Endothelial cell of umbilical vein (primary cell): ENCODE data around the gene ZCCHC9. TPM values are rescaled to one million over a fixed set of nuclear protein-coding genes. Genes with fewer than 3 reads are reported as not detected.

ENCODE experiments used
- BruUV-seq: library from RNA; stranded (reverse); fragments of 400-500 nt; replicated peaks from 2 replicates; lab custom pipeline; 2021; lab: Mats Ljungman, UMichigan
- CTCF ChIA-PET: fragments of 300-600, 350-600 bp; sonication (Branson Sonifier 250); formaldehyde crosslinking; loops from one replicate; lab custom pipeline; 2021; ENCODE audit warnings: antibody characterized with exemption, inconsistent platforms; lab: Charles Lee
- POLR2A ChIA-PET: fragments of 300-600, 350-600 bp; sonication (Branson Sonifier 250); formaldehyde crosslinking; loops from one replicate; lab custom pipeline; 2021; ENCODE audit warnings: antibody characterized with exemption, inconsistent platforms; lab: Charles Lee
- DNase-seq: peaks from one replicate; pipeline ENCODE4 v3.0.0-alpha.2; 2011; ENCODE audit warnings: low read depth, low spot score
- FAIRE-seq: peaks from 2 replicates; lab custom pipeline; 2011; peaks lifted over from hg19 to GRCh38; lab: Jason Lieb, UNC
- H2AFZ ChIP-seq: 2 replicates; pipeline ENCODE4 v1.6.0; 2012; ENCODE audit warnings: low read depth, low read length, control low read depth, inconsistent platforms
- H3K27ac ChIP-seq: 2 replicates; pipeline ENCODE4 v1.5.1; 2011; ENCODE audit warnings: low read depth, mild to moderate bottlenecking, control low read depth, low read length, moderate library complexity; ENCODE audit not compliant: insufficient read depth
- H3K27me3 ChIP-seq, 2 experiments: 2 replicates each; pipeline versions ENCODE4 v1.6.0 to v1.6.1; 2011; ENCODE audit warnings: low read length in 2 of 2, mixed read lengths in 1 of 2; ENCODE audit not compliant: control insufficient read depth in 2 of 2, insufficient read depth in 2 of 2
- H3K36me3 ChIP-seq, 2 experiments: 2 replicates in 1 of 2; 3 replicates in 1 of 2; pipeline ENCODE4 v1.5.1; 2011; ENCODE audit warnings: low read length in 2 of 2, mild to moderate bottlenecking in 1 of 2, moderate library complexity in 1 of 2; ENCODE audit not compliant: control insufficient read depth in 2 of 2, insufficient read depth in 2 of 2; ENCODE audit errors: extremely low read depth in 1 of 2
- H3K4me1 ChIP-seq: 3 replicates; pipeline ENCODE4 v1.5.1; 2011; ENCODE audit warnings: mild to moderate bottlenecking, low read length; ENCODE audit not compliant: control insufficient read depth, insufficient read depth; ENCODE audit errors: extremely low read depth
- H3K4me2 ChIP-seq: 2 replicates; pipeline ENCODE4 v1.6.1; 2011; ENCODE audit warnings: low read length, control low read depth, mixed read lengths; ENCODE audit not compliant: insufficient read depth
- H3K4me3 ChIP-seq, 3 experiments: fragments of 200-600 bp in 1 of 3; sonication (generic), shearing (Covaris generic) in 1 of 3; replicated peaks in 1 of 3; 2 replicates each; pipeline ENCODE4 v1.5.1; 2011 to 2016; ENCODE audit warnings: control low read depth in 3 of 3, low read length in 3 of 3, mild to moderate bottlenecking in 2 of 3, inconsistent platforms in 1 of 3, low read depth in 1 of 3, moderate library complexity in 1 of 3; ENCODE audit not compliant: insufficient read depth in 1 of 3
- H3K79me2 ChIP-seq: 2 replicates; pipeline ENCODE4 v1.6.0; 2012; ENCODE audit warnings: low read length, inconsistent platforms; ENCODE audit not compliant: control insufficient read depth, insufficient read depth
- H3K9ac ChIP-seq: replicated peaks from 2 replicates; pipeline ENCODE3; 2011; ENCODE audit warnings: low read length, control low read depth; ENCODE audit not compliant: insufficient read depth; ENCODE audit errors: extremely low read depth
- H3K9me1 ChIP-seq: replicated peaks from 3 replicates; pipeline ENCODE4 v1.6.0; 2011; ENCODE audit warnings: mild to moderate bottlenecking, low read length; ENCODE audit not compliant: control insufficient read depth, insufficient read depth; ENCODE audit errors: extremely low read depth
- H3K9me3 ChIP-seq: replicated peaks from 2 replicates; pipeline ENCODE4 v1.5.1; 2012; ENCODE audit warnings: low read length, inconsistent platforms; ENCODE audit not compliant: control insufficient read depth, insufficient read depth
- H4K20me1 ChIP-seq: replicated peaks from 2 replicates; pipeline ENCODE3; 2011; ENCODE audit warnings: mild to moderate bottlenecking, low read length; ENCODE audit not compliant: control insufficient read depth, insufficient read depth; ENCODE audit errors: extremely low read depth
- CTCF ChIP-seq, 2 donors: IDR thresholded peaks; 1 replicate in 1 of 2; 2 replicates in 1 of 2; pipeline ENCODE4 v1.5.1; 2011; ENCODE audit warnings: low read length in 2 of 2, mild to moderate bottlenecking in 2 of 2, moderate library complexity in 2 of 2, control low read depth in 1 of 2, inconsistent platforms in 1 of 2, low read depth in 1 of 2; ENCODE audit not compliant: insufficient read depth in 1 of 2; ENCODE audit errors: extremely low read depth in 1 of 2
- EZH2 ChIP-seq: IDR thresholded peaks from 2 replicates; pipeline ENCODE4 v1.6.1; 2012; ENCODE audit warnings: borderline replicate concordance, low read depth, mild to moderate bottlenecking, moderate library complexity, low read length, inconsistent platforms; ENCODE audit not compliant: severe bottlenecking
- FOS ChIP-seq: IDR thresholded peaks from 2 replicates; pipeline ENCODE4 v1.6.1; 2011; ENCODE audit warnings: mild to moderate bottlenecking, low read length, moderate library complexity, borderline replicate concordance; ENCODE audit not compliant: insufficient read depth
- GATA2 ChIP-seq: IDR thresholded peaks from 2 replicates; pipeline ENCODE4 v1.7.0; 2011; ENCODE audit warnings: low read depth, mild to moderate bottlenecking, moderate library complexity, mixed read lengths, low read length; ENCODE audit not compliant: insufficient read length, insufficient read depth
- JUN ChIP-seq: IDR thresholded peaks from 2 replicates; pipeline ENCODE4 v1.6.1; 2011; ENCODE audit warnings: borderline replicate concordance, low read depth; ENCODE audit not compliant: insufficient read length, insufficient read depth
- MYC ChIP-seq: IDR thresholded peaks from one replicate; pipeline ENCODE4 v1.6.1; 2011; ENCODE audit warnings: mild to moderate bottlenecking, low read depth, low read length
- POLR2A ChIP-seq: IDR thresholded peaks from 2 replicates; pipeline ENCODE4 v1.6.1; 2012; ENCODE audit warnings: low read depth, mild to moderate bottlenecking, control low read depth, low read length
- POLR2AphosphoS5 ChIP-seq: IDR thresholded peaks from 2 replicates; pipeline ENCODE4 v1.6.1; 2012; ENCODE audit warnings: low read depth, mild to moderate bottlenecking, control low read depth, low read length, moderate library complexity; ENCODE audit not compliant: insufficient read depth
- dilution Hi-C: fragments of 300-500 bp; cut with MboI; formaldehyde crosslinking; loops from one replicate; pipeline ENCODE4 v1.15.0; 2019; ENCODE audit warnings: low sequenced_read_pairs; ENCODE audit not compliant: extremely low pct_ligation_motif_present
- intact Hi-C: fragments of 100-400 bp; cut with micrococcal nuclease; formaldehyde crosslinking; loops from one replicate; pipeline ENCODE4 v1.10.0; 2022
- polyA plus RNA-seq, 4 experiments: library from polyadenylated mRNA; depleted of rRNA in 3 of 4; stranded (reverse) in 3 of 4; unstranded in 1 of 4; fragments of >200 nt; gene quantifications; 2 replicates each; pipeline versions ENCODE4 v1.2.1 to v1.2.3, GENCODE V29; 2011 to 2012; ENCODE audit warnings: missing spikeins in 1 of 4
- total RNA-seq: library from RNA; stranded (reverse); gene quantifications from 2 replicates; pipeline ENCODE4 v1.2.3, GENCODE V29; 2021
- TF ChIP-seq, protein P1 (sequence below): IDR thresholded peaks from 2 replicates; pipeline ENCODE4 v1.6.1; 2011; ENCODE audit not compliant: insufficient read depth, insufficient read length

Gene ZCCHC9
- total and polyA plus RNA-seq, 2 donors (not counting 3 experiments of a cell fraction or from before 2014, with no cell fraction given), result 6.8 to 23.9 TPM

DNA sequence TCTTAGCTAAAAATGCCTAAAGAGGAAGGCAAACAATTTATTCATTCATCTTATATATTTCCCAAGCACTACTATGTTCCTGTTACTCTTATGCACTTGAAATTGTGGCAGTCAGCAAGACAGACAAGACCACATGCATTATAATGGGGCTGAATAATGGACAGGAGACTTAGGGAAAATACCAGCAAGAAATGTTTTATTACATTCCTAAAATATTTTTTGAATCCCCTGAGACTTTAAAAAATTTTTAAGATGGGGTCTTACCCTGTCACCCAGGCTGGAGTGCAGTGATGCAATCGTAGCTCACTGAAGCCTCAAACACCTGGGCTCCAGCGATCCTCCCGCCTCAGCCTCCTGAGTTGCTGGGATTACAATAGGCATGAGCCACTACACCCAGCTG lies 13.2 kb downstream of the ZCCHC9 start:
- TF ChIP-seq JUN, result no peak
- TF ChIP-seq GATA2, result no peak
- TF ChIP-seq POLR2A, result no peak
- TF ChIP-seq EZH2, result no peak
- no peak for TF ChIP-seq POLR2AphosphoS5
- TF ChIP-seq FOS, result no peak
- TF ChIP-seq MYC, result no peak
- TF ChIP-seq, protein P1, sequence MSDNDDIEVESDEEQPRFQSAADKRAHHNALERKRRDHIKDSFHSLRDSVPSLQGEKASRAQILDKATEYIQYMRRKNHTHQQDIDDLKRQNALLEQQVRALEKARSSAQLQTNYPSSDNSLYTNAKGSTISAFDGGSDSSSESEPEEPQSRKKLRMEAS, result no peak
- TF ChIP-seq CTCF (IDR thresholded peaks at IDR 0.05; ENCODE audit: extremely low read depth in 1 of 2, insufficient read depth in 1 of 2, low read depth in 1 of 2, low read length in 2 of 2), result no peak
- H3K36me3 ChIP-seq, result peaks cover 0 to 7% of the 10 kb centered on the region in 2 experiments
- H3K27me3 ChIP-seq, result no peaks in the 10 kb centered on the region
- no peak overlapping the region for H3K4me2 ChIP-seq
- intact Hi-C loops (no loop called here), dilution Hi-C loops (no loop called here)
- no peaks in the 10 kb centered on the region for H3K4me1 ChIP-seq
- ChIA-PET POLR2A (no interaction called here), CTCF (no interaction called here)
- H2AFZ ChIP-seq, result no peak overlapping the region
- FAIRE-seq (no peak), DNase-seq (no peak)
- H3K27ac ChIP-seq, result no peak overlapping the region
- no TSS peak for BruUV-seq
- no peak overlapping the region for H3K4me3 ChIP-seq
- H3K9me1 ChIP-seq, result no peaks in the 10 kb centered on the region
- no peaks in the 10 kb centered on the region for H3K79me2 ChIP-seq
- H3K9ac ChIP-seq, result no peak overlapping the region
- no peaks in the 10 kb centered on the region for H4K20me1 ChIP-seq
- no peaks in the 10 kb centered on the region for H3K9me3 ChIP-seq
